ENCODE measurements around the gene FBXL14.
A peak's percentile ranks its signal among the peaks of the same experiment; 100 is the strongest.
"Not testable (repeated sequence)": the region's sequence is repeated elsewhere in the genome, so short reads cannot be mapped to it uniquely, and the experiment has no call there.

FBXL14 gene

GRCh38 chr12:1620092-1620491, 25.7 kb upstream of the FBXL14 start:
- no peak for DNase-seq (ENCODE audit: low read depth, low spot score)

- no peak for DNase-seq (ENCODE audit: low read depth, low spot score)
Measured at GRCh38 chr12:1619587-1619986, 25.2 kb upstream of the FBXL14 start.

DNA sequence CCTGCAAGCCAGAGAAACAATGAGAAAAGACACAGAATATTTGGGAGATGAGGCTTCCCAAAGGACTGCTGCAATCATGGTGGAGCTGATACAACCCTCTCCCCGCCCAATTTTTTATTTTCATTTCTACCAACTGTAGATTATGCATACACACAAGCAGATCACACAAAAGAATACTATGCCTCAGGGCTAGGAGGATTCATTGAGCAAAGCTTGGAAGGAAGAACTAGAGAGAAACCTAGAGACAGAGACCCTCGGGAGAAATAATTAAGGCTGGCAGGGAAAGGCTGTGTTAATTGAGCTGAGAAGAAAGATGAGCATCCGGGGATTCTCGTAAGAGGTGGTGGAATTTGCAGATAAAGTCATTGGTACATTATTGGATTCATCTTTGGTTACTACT, 24.8 kb upstream of the FBXL14 start:
- no peak for DNase-seq (ENCODE audit: low read depth, low spot score)

DNA sequence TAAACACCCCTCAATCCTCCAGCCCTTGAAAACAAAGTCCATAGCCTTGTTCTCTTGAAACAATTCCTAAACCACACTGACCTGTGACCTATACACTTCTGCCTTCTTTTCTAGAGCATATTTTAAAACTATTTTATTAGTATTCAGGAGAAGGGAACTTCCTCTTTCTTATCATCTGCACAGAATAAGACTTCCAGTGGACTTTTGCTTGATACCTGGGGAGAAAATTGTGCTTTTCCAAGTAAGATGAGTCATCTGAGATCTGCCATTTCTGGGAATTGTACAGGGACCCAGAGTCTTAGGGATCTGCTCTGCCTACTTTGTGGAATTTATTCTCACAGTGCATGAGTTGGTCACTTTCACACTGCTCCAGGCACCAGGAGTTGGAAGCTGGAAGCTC, 24.1 kb upstream of the FBXL14 start:
- DNase-seq (ENCODE audit: low read depth, low spot score), result no peak

- no peak for DNase-seq (ENCODE audit: low read depth, low spot score)
Measured at GRCh38 chr12:1616233-1617066, 22.1 kb upstream of the FBXL14 start.

DNA sequence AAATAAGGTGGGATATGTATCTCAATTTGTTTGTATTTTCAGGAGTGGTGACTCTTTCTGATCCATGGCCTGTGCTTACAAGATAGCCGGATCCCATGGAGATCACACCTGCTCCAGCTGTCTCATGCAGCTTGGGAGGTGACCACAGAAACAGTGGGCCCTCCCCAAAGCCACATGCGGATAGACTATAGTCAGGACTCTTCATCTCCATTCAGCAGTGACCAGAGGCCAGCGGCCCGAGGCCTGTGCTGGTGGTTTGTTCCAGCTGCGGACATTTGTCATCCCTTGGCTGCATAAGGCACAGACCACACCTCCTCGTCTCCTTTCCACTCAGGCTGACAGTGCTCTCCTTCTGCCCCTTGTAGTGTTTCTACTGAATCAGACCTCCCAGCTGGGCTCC, 20.0 kb upstream of the FBXL14 start:
- DNase-seq (ENCODE audit: low read depth, low spot score), result no peak

GRCh38 chr12:1613860-1614259, 19.5 kb upstream of the FBXL14 start:
- no peak for DNase-seq (ENCODE audit: low read depth, low spot score)

DNA sequence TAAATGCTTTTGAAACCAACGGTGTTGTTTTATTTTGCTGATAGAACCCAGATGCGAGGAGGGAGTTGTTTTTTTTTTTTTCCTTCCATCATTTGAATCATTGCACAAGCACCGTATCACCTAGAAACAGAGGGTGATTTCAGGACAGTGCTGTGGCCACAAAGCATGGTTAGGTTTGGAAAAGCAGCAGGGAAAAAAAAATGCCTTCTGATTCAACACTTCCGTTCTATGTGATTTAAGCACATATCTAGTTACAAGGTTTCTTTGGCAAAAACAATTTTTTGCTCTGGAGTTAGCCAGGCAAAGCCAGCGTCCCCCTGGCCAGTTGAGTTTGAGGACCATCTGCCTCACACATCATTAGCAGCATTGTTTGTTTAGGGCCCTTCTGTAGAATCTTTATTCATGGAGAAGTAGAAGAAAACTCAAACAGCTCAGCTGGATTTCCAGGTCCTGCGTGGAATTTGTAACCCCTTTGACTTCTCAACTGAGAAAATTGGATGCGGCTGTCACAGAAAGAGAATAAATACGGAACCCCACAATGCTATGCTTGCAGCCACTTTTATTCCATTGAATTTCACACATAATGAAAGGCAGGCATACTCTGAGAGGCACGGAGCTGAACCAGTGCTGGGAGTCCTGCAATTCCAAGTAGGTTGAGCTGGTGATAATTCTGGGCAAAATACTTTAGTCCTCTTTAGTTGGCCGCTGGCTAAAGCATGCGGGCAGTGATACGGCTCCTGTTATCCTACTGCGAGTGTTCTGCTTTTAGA, 17.6 kb upstream of the FBXL14 start:
- no peak for DNase-seq (ENCODE audit: low read depth, low spot score)

- no peak for DNase-seq (ENCODE audit: low read depth, low spot score)
Measured at GRCh38 chr12:1610072-1610643, 15.8 kb upstream of the FBXL14 start.

- DNase-seq (ENCODE audit: low read depth, low spot score), result no peak
Measured at GRCh38 chr12:1608713-1609119, 14.3 kb upstream of the FBXL14 start.

DNA sequence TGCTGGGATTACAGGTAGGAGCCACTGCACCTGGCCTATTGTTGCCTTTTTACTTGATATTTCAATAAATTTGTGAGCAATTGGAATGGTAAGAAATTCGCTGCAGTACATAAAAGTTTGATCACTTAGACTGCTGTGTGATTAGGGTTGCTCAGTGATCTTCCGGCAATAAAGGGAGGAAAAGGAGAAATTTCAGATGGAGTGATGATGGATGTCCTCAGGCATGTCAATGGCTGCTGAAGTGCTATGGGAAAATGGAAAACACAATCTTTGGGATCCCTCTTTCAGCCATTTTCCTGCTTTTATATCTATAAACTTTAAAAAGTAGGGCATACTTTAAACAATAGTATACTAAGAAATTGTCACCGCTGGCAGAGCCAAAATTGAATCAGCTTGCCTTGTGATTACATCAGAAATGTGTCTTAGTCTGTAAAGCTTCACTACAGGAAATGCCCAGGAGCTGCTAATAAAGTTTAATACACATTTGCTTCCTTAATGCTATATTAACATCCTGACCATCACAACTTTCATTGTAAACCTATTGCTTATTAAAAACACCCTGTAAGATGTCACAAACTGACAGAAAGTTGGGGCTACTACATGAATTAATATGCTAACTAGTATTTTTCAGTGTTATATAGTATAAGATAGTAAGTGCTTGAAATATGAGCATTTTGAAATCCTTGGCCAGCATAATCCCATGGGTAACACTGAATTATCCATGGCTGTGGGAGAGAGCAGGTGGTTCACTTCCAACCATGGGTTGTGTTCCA, 13.7 kb upstream of the FBXL14 start:
- DNase-seq (ENCODE audit: low read depth, low spot score), result no peak

DNA sequence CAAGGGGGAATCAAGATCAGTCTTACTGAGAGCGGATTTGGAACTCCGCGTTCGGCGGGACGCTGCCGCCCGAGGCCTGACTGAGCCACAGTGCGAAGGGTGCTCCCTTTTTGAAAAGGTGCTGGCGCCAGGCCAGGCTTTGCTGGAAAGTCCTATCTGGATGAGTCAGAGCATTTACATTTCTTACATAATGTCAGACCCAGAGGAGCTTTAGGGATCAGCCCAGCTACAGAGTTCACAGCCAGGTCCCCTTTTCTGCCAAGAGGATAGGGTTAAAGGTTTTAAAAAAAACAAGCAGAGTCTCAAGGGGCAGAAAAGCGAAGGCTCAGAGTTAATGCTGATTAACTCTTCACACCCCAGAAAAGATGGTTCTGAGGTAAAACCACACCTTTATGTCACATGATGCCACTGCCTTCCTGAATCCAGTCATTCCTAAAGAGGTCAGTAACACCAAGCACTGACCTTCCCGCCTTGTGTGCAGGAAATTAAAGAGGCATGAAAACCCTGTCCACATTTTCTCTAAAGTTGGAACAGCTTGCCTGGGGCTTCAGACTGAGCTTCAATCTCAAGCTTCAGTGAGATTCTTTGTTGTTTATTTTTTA, 11.7 kb upstream of the FBXL14 start:
- no peak for DNase-seq (ENCODE audit: low read depth, low spot score)

DNA sequence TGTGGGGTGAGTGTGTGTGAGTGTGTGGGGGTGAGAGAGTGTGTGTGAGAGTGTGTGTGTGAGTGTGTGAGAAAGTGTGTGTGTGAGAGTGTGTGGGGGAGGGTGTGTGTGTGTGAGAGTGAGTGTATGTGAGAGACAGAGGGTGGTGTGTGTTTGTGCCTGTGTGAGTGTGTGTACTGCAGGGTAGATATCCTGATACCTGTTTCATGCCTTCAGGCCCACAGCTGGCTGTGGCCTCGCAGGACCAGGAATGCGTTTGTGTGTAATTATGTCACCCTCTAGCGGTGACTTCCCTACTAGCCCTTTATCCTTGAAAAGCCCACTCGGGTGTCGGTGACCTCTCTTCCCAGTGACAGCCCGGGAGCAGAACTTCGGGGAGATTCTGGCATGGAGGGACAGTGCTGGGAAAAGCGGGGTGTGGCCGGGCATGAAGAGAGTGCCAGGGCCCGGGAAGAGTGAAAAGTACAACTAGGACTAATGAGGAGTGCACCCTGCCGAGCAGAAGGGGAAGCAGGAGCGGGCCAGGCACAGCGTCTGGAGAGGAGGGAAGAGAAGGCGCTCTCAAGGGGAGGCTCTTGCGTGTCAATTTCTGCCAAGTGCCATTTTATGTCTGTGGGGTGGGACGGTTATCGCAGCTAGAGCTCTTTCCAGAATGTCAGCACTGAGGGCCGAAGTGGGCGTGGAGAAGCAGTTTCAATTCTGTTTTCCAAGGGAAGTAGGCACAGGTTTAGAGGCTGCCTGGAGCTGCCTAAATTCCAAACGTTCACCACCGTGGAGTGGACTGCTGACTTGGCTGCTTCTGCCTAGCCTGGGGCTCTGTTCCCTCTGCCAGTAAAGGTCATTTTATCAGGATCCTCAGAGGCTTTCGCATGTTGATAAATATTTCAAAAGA, 11.0 kb upstream of the FBXL14 start:
- DNase-seq (ENCODE audit: low read depth, low spot score), result peak; percentile 19

GRCh38 chr12:1604464-1604863, 10.1 kb upstream of the FBXL14 start:
- no peak for DNase-seq (ENCODE audit: low read depth, low spot score)

DNA sequence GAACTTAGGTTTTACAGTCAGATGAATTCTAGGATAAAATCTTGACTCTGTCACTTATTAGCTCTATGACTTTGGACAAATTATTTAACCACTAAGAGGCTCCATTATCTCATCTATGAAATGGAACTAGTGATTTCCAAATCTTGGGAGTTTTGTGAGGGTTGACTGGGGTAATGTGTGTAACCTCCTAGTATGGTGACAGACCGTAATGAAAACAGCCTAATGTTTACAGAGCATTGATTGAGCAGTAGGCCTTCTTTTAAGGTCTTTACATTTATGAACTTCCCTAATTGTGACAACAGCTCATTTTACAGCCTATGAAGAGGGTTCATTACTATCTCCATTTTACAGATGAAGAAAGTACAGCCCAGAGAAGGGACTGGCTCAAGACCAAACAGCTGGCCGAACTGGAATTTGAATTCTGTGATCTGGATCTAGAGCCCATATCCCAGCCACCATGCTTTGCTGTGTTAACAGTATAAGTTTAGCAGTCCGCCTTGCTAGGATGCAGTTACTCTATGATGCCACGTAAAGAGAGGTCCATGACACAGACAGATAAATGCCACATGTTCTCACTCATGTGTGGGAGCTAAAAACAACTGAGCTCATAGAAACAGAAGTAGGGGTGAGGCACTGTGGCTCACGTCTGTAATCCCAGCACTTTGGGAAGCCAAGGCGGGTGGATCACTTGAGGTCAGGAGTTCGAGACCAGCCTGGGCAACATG, 9.1 kb upstream of the FBXL14 start:
- DNase-seq (ENCODE audit: low read depth, low spot score), result no peak

GRCh38 chr12:1602706-1603105, 8.3 kb upstream of the FBXL14 start:
- not testable (repeated sequence) for DNase-seq (ENCODE audit: low read depth, low spot score)

DNA sequence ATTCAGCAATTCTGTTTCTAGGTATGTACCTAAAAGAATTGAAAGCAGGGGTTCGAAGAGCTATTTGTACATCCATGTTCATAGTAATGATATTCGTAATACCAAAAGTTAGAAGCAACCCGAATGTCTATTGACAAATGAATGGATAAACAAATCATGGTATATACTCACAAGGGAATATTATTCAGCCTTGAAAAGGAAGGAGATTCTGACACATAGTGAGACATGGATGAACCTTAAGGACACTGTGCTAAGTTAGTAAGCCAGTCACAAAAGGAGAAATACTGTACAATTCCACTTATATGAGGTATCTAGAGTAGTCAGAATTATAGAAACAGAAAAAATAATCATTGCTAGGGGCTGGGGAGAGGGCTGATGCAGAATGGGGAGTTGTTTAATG, 4.4 kb upstream of the FBXL14 start:
- no peak for DNase-seq (ENCODE audit: low read depth, low spot score)

- DNase-seq (ENCODE audit: low read depth, low spot score), result no peak
Measured at GRCh38 chr12:1595690-1596347, 1.4 kb upstream of the FBXL14 start.

- no peak for DNase-seq (ENCODE audit: low read depth, low spot score)
Measured at GRCh38 chr12:1595026-1595561, 713 bp upstream of the FBXL14 start.
